ENCODE data around the gene TBC1D5. TPM values are rescaled to one million over a fixed set of nuclear protein-coding genes. Genes with fewer than 3 reads are reported as not detected.
A peak's percentile ranks its signal among the peaks of the same experiment; 100 is the strongest.

Gene TBC1D5
- total RNA-seq, 1 experiment from 2014 or later: 181 TPM

DNA sequence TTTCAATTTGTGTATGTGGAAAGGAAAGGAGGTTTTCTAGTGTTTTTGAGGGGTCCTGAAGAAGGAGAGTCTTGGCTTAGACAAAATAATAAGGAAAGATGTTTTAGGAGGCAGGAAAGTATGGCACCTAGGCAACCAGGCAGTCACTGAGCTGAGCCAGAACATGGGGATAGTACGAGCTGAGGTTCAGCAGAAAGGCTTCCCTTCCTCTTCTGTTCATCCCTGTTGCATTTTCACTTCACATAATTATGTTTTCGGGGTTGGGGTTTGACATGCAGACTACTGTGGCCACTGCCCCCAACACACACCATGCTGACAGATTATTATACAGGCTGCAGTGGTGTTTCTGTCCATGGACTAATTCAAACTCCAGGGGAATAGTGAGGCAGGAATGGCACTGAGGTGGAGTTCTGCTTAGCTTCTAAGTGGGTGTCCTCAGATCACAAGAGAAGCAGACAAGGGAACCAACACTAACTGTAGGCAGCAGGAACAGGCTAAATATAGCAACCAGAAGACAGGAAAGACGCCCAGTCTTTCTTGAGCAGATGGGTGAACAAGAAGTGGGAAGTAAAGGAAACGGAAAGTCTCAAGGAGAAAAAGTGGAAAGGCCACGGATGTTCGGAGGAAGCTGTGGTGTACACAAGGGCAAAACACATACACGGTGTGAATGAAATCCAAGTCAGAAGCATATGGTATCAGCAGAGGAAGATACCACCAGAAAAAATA, 551.9 kb downstream of the TBC1D5 start:
- Histone ChIP-seq H3K79me2 (ENCODE audit: low read length) (0 out of 2 replicates have a peak, but pooled peaks cover 3% of the 10 kb centered on the region), H3K4me2 (ENCODE audit: low read depth, low read length, poor library complexity, severe bottlenecking) (no peak overlapping the region), H3K27me3 (ENCODE audit: low read length) (no peaks in the 10 kb centered on the region), H3K27ac (ENCODE audit: low read length) (no peak overlapping the region), H3K4me1 (ENCODE audit: low read length) (peaks cover 19% of the 10 kb centered on the region), H2AFZ (ENCODE audit: low read length) (no peak overlapping the region), H3K9me2 (replicated peaks; ENCODE audit: insufficient read depth, low read length) (0 out of 2 replicates have a peak, but pooled peaks cover 3% of the 10 kb centered on the region), H3K9ac (ENCODE audit: low read length) (no peak overlapping the region), H3K9me3 (ENCODE audit: low read length) (no peaks in the 10 kb centered on the region), H4K20me1 (ENCODE audit: insufficient read depth, low read depth, low read length) (no peaks in the 10 kb centered on the region), H3K36me3 (ENCODE audit: insufficient read depth, low read length) (no peaks in the 10 kb centered on the region), H3K4me3 (ENCODE audit: low read length) (no peak overlapping the region)
- no peak for DNase-seq

GRCh38 chr3:17188378-17188777, 554.1 kb downstream of the TBC1D5 start:
- H3K4me2 ChIP-seq (ENCODE audit: low read depth, low read length, poor library complexity, severe bottlenecking): no peak overlapping the region
- H3K36me3 ChIP-seq (ENCODE audit: insufficient read depth, low read length): no peaks in the 10 kb centered on the region
- 0 out of 2 replicates have a peak, but pooled peaks cover 3% of the 10 kb centered on the region for H3K9me2 ChIP-seq (replicated peaks; ENCODE audit: insufficient read depth, low read length)
- no peak overlapping the region for H3K4me3 ChIP-seq (ENCODE audit: low read length)
- H3K27ac ChIP-seq (ENCODE audit: low read length): no peak overlapping the region
- no peaks in the 10 kb centered on the region for H3K9me3 ChIP-seq (ENCODE audit: low read length)
- DNase-seq: no peak
- no peaks in the 10 kb centered on the region for H3K4me1 ChIP-seq (ENCODE audit: low read length)
- H3K27me3 ChIP-seq (ENCODE audit: low read length): no peaks in the 10 kb centered on the region
- no peak overlapping the region for H2AFZ ChIP-seq (ENCODE audit: low read length)
- no peaks in the 10 kb centered on the region for H4K20me1 ChIP-seq (ENCODE audit: insufficient read depth, low read depth, low read length)
- no peak overlapping the region for H3K9ac ChIP-seq (ENCODE audit: low read length)
- no peaks in the 10 kb centered on the region for H3K79me2 ChIP-seq (ENCODE audit: low read length)

DNA sequence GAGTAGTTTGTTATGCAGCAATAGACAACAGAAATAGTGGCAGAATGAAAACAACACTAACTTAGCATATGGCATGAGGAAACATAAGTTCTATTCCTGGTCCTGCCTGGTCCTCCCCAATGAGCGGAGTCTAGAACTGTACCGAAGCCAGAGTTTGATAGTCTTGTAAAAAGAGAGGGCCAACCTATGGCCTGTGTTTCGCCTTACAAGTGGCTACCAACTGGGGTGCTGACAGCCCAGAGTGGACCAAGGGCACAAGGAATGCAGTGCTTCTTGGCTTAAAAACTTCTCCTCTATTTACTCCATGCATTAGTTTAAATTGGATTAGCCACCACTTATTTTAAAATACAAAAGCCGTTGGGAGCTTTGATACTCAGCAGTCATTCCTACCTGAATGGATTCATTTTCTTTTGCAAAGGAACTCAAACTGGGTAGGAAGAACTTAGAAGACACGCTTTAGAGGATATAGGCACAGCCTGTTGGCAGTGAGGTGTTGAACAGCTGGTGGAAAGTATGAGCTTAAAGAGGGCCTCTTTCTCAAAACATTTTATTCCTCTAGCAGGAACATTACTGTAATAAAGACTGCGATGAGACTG, 554.7 kb downstream of the TBC1D5 start:
- DNase-seq: no peak
- H3K4me1 ChIP-seq (ENCODE audit: low read length): no peaks in the 10 kb centered on the region
- no peak overlapping the region for H3K4me3 ChIP-seq (ENCODE audit: low read length)
- H3K27ac ChIP-seq (ENCODE audit: low read length): no peak overlapping the region
- no peaks in the 10 kb centered on the region for H3K27me3 ChIP-seq (ENCODE audit: low read length)
- H3K36me3 ChIP-seq (ENCODE audit: insufficient read depth, low read length): no peaks in the 10 kb centered on the region
- H3K9ac ChIP-seq (ENCODE audit: low read length): no peak overlapping the region
- H3K9me3 ChIP-seq (ENCODE audit: low read length): no peaks in the 10 kb centered on the region
- no peak overlapping the region for H3K4me2 ChIP-seq (ENCODE audit: low read depth, low read length, poor library complexity, severe bottlenecking)
- H2AFZ ChIP-seq (ENCODE audit: low read length): no peak overlapping the region
- H3K9me2 ChIP-seq (replicated peaks; ENCODE audit: insufficient read depth, low read length): 0 out of 2 replicates have a peak, but pooled peaks cover 3% of the 10 kb centered on the region
- no peaks in the 10 kb centered on the region for H4K20me1 ChIP-seq (ENCODE audit: insufficient read depth, low read depth, low read length)
- H3K79me2 ChIP-seq (ENCODE audit: low read length): no peaks in the 10 kb centered on the region

DNA sequence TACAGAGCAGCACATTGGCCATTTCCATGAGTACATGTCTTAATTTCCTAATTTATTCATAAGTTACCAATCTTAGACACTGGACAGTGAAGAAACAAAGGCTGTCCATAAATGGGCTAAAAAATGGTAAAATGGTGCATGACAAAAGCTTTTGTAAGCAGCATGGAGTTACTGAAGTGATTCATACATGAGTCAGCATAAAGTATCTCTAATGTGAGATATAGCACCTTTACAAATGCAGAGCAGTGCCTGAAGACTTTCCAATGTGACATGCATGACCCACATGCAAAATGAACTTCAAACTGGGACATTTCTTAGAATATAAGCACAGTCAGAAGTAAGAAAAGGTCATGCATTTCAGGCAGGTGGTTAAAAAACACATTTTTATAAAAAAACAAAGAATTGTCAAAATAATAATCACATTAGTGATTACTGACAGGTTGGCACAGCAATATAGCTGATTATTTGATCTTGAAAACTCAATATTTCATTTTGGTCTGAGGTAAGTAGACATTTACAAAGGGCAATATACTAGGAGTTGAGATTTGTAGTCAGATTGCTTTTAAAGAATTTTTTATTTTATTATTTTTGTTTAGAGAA, 558.4 kb downstream of the TBC1D5 start:
- no peaks in the 10 kb centered on the region for H3K79me2 ChIP-seq (ENCODE audit: low read length)
- peaks cover 10% of the 10 kb centered on the region for H3K4me1 ChIP-seq (ENCODE audit: low read length)
- H3K4me2 ChIP-seq (ENCODE audit: low read depth, low read length, poor library complexity, severe bottlenecking): no peak overlapping the region
- H2AFZ ChIP-seq (ENCODE audit: low read length): no peak overlapping the region
- DNase-seq: no peak
- H3K9me3 ChIP-seq (ENCODE audit: low read length): no peaks in the 10 kb centered on the region
- H3K4me3 ChIP-seq (ENCODE audit: low read length): no peak overlapping the region
- H3K27me3 ChIP-seq (ENCODE audit: low read length): no peaks in the 10 kb centered on the region
- peaks cover 5% of the 10 kb centered on the region; the same call in 1 of the 2 replicates for H3K36me3 ChIP-seq (ENCODE audit: insufficient read depth, low read length)
- H3K27ac ChIP-seq (ENCODE audit: low read length): no peak overlapping the region
- H3K9me2 ChIP-seq (replicated peaks; ENCODE audit: insufficient read depth, low read length): 0 out of 2 replicates have a peak, but pooled peaks cover 3% of the 10 kb centered on the region
- no peak overlapping the region for H3K9ac ChIP-seq (ENCODE audit: low read length)
- H4K20me1 ChIP-seq (ENCODE audit: insufficient read depth, low read depth, low read length): no peaks in the 10 kb centered on the region

- Histone ChIP-seq H4K20me1 (ENCODE audit: insufficient read depth, low read depth, low read length) (no peaks in the 10 kb centered on the region), H3K36me3 (ENCODE audit: insufficient read depth, low read length) (peaks cover 5% of the 10 kb centered on the region; the same call in 1 of the 2 replicates), H3K9me3 (ENCODE audit: low read length) (no peaks in the 10 kb centered on the region), H3K27ac (ENCODE audit: low read length) (no peak overlapping the region), H3K4me1 (ENCODE audit: low read length) (peaks cover 10% of the 10 kb centered on the region), H3K9me2 (replicated peaks; ENCODE audit: insufficient read depth, low read length) (no peaks in the 10 kb centered on the region), H3K4me2 (ENCODE audit: low read depth, low read length, poor library complexity, severe bottlenecking) (no peak overlapping the region), H3K9ac (ENCODE audit: low read length) (no peak overlapping the region), H2AFZ (ENCODE audit: low read length) (no peak overlapping the region), H3K4me3 (ENCODE audit: low read length) (no peak overlapping the region), H3K79me2 (ENCODE audit: low read length) (no peaks in the 10 kb centered on the region), H3K27me3 (ENCODE audit: low read length) (no peaks in the 10 kb centered on the region)
- DNase-seq: no peak
These were observed 560.3 kb downstream of the TBC1D5 start for GRCh38 chr3:17182166-17182565.

DNA sequence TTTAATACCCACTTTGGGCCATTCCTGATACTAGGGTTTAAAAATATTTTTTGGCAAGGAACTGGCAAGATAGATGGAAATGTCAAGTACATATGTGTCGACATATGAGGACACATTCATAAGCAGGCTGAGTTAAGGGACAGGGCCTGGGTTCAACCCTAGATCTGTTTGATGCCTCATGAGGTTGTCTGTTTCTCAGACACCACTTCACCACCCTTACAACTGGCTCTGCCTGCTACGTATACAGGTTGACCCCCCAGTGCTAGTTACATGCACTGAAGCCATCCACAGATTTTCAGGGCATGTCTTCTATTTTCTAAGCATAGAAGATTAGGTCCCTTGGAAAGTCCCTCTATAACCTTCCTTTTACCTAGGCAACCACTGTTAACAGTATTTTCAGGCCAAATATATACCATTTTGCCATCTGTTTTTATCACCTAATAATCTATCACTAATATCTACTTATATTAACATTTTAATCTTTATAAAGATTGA, 561.0 kb downstream of the TBC1D5 start:
- peaks cover 5% of the 10 kb centered on the region; the same call in 1 of the 2 replicates for H3K36me3 ChIP-seq (ENCODE audit: insufficient read depth, low read length)
- no peaks in the 10 kb centered on the region for H3K9me2 ChIP-seq (replicated peaks; ENCODE audit: insufficient read depth, low read length)
- no peak for DNase-seq
- no peaks in the 10 kb centered on the region for H4K20me1 ChIP-seq (ENCODE audit: insufficient read depth, low read depth, low read length)
- no peak overlapping the region for H3K9ac ChIP-seq (ENCODE audit: low read length)
- no peak overlapping the region for H3K4me3 ChIP-seq (ENCODE audit: low read length)
- no peaks in the 10 kb centered on the region for H3K79me2 ChIP-seq (ENCODE audit: low read length)
- no peak overlapping the region for H3K4me2 ChIP-seq (ENCODE audit: low read depth, low read length, poor library complexity, severe bottlenecking)
- H3K27me3 ChIP-seq (ENCODE audit: low read length): no peaks in the 10 kb centered on the region
- no peak overlapping the region for H2AFZ ChIP-seq (ENCODE audit: low read length)
- H3K27ac ChIP-seq (ENCODE audit: low read length): no peak overlapping the region
- no peaks in the 10 kb centered on the region for H3K9me3 ChIP-seq (ENCODE audit: low read length)
- peaks cover 10% of the 10 kb centered on the region for H3K4me1 ChIP-seq (ENCODE audit: low read length)

DNA sequence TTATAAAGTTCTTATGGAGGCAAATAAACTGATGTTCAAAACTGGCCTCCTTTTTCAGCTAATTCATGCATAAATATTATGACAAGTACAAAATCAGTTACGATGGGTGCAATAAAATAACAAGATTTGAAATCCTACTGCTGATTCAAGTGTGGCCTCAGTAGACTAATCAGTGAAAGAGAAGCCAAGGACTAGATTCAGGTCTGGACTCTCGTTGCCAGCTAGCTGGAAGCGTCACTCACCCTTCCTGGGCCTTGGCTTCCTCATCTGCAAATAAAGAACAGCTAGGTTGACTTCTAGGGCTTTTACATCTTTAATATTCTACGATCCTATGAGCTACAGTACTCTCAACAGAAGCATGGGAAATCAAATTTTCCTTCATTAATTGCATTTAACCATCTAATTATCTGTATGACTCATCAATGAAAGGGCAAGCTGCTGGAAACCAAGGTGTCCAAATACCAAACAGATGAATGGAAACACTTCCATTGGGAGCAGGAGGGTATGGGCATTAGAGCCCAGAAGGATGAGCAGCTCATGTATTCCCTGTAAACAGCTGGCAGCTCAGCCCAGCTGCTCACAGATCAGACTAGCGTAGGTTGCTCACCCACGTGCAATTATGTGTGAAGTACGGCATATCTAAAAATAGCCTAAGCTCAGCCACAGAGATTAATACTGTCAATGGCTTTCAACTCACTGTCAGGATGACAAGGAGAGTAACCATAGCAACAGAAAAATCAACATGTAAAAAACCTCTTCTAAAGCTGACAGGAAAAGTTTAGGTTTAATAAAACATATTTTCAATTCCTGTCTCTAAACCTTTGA, 562.8 kb downstream of the TBC1D5 start:
- H3K4me2 ChIP-seq (ENCODE audit: low read depth, low read length, poor library complexity, severe bottlenecking): no peak overlapping the region
- no peak overlapping the region for H3K4me3 ChIP-seq (ENCODE audit: low read length)
- H3K27me3 ChIP-seq (ENCODE audit: low read length): no peaks in the 10 kb centered on the region
- DNase-seq: peak; percentile 61
- no peaks in the 10 kb centered on the region for H4K20me1 ChIP-seq (ENCODE audit: insufficient read depth, low read depth, low read length)
- H2AFZ ChIP-seq (ENCODE audit: low read length): no peak overlapping the region
- H3K9me2 ChIP-seq (replicated peaks; ENCODE audit: insufficient read depth, low read length): no peaks in the 10 kb centered on the region
- H3K4me1 ChIP-seq (ENCODE audit: low read length): peaks cover 10% of the 10 kb centered on the region
- H3K27ac ChIP-seq (ENCODE audit: low read length): peak overlapping the region; percentile 9; the same call in 1 of the 2 replicates
- H3K79me2 ChIP-seq (ENCODE audit: low read length): no peaks in the 10 kb centered on the region
- no peak overlapping the region for H3K9ac ChIP-seq (ENCODE audit: low read length)
- H3K9me3 ChIP-seq (ENCODE audit: low read length): no peaks in the 10 kb centered on the region
- peaks cover 5% of the 10 kb centered on the region; the same call in 1 of the 2 replicates for H3K36me3 ChIP-seq (ENCODE audit: insufficient read depth, low read length)
